NCI-H446 treated with DMSO at 0.1 percent for 48 hours (cell line): ENCODE results near the gene SDF4.
"Not testable (repeated sequence)": the region's sequence is repeated elsewhere in the genome, so short reads cannot be mapped to it uniquely, and the experiment has no call there.

ENCODE experiments used
- DNase-seq: peaks from one replicate; lab custom pipeline; 2025; lab: John Stamatoyannopoulos, UW

Gene SDF4

GRCh38 chr1:1177452-1178206 is 54.2 kb downstream of the SDF4 start:
- DNase-seq: no peak

- no peak for DNase-seq
These were observed 54.9 kb downstream of the SDF4 start for GRCh38 chr1:1176931-1177330.

- DNase-seq: not testable (repeated sequence)
These were observed 55.6 kb downstream of the SDF4 start for GRCh38 chr1:1176063-1176761.

- no peak for DNase-seq
These were observed 56.4 kb downstream of the SDF4 start for GRCh38 chr1:1175221-1176062.

- no peak for DNase-seq
These were observed 57.9 kb downstream of the SDF4 start, which contains the start of gene TTLL10 for GRCh38 chr1:1173793-1174415. TSS of gene TTLL10 (plus strand) at chr1:1173880. CDS start at chr1:1179216, 5,336 bp downstream.

GRCh38 chr1:1173061-1173792 is 58.6 kb downstream of the SDF4 start:
- no peak for DNase-seq

- DNase-seq: no peak
These were observed 60.1 kb downstream of the SDF4 start for GRCh38 chr1:1171546-1172340.

GRCh38 chr1:1171161-1171545 is 60.6 kb downstream of the SDF4 start:
- no peak for DNase-seq

- DNase-seq: no peak
These were observed 61.3 kb downstream of the SDF4 start for GRCh38 chr1:1170215-1171091.

GRCh38 chr1:1169429-1170214 is 62.2 kb downstream of the SDF4 start:
- DNase-seq: no peak

- DNase-seq: no peak
These were observed 63.1 kb downstream of the SDF4 start for GRCh38 chr1:1168451-1169411.

- DNase-seq: no peak
These were observed 63.9 kb downstream of the SDF4 start for GRCh38 chr1:1167841-1168450.

- no peak for DNase-seq
These were observed 64.4 kb downstream of the SDF4 start for GRCh38 chr1:1167398-1167821.
